ENCODE results near the gene GREM2.

Gene GREM2

GRCh38 chr1:240492832-240493440 is 119.0 kb downstream of the GREM2 start:
- no peak overlapping the region for H2AFZ ChIP-seq (ENCODE audit: low read length)
- H3K27me3 ChIP-seq (ENCODE audit: insufficient read depth, low read length): no peaks in the 10 kb centered on the region
- no peaks in the 10 kb centered on the region for H3K9me3 ChIP-seq (ENCODE audit: low read length)
- H3K9me2 ChIP-seq (ENCODE audit: low read depth, low read length): no peaks in the 10 kb centered on the region
- H4K20me1 ChIP-seq (ENCODE audit: insufficient read depth, low read length): no peaks in the 10 kb centered on the region
- no peaks in the 10 kb centered on the region for H3K4me1 ChIP-seq (ENCODE audit: insufficient read depth, low read length, severe bottlenecking)
- H3K36me3 ChIP-seq (ENCODE audit: insufficient read depth, low read length): no peaks in the 10 kb centered on the region
- TF ChIP-seq CTCF (IDR thresholded peaks at IDR 0.05; ENCODE audit: low read length) (no peak), EZH2 (IDR thresholded peaks at IDR 0.05; ENCODE audit: borderline replicate concordance, low read length) (no peak)
- no peak overlapping the region for H3K27ac ChIP-seq (ENCODE audit: low read depth, low read length, poor library complexity, severe bottlenecking)
- no peak overlapping the region for H3K9ac ChIP-seq (ENCODE audit: low read length)
- no peaks in the 10 kb centered on the region for H3F3A ChIP-seq (ENCODE audit: insufficient read depth, low read length)
- no peaks in the 10 kb centered on the region for H3K79me2 ChIP-seq (ENCODE audit: insufficient read depth, low read length)
- H3K4me3 ChIP-seq (ENCODE audit: low read depth, low read length, poor library complexity, severe bottlenecking): no peak overlapping the region
- H3K4me2 ChIP-seq (ENCODE audit: low read length): no peak overlapping the region

- TF ChIP-seq EZH2 (IDR thresholded peaks at IDR 0.05; ENCODE audit: borderline replicate concordance, low read length) (no peak), CTCF (IDR thresholded peaks at IDR 0.05; ENCODE audit: low read length) (no peak)
- Histone ChIP-seq H4K20me1 (ENCODE audit: insufficient read depth, low read length) (no peaks in the 10 kb centered on the region), H3F3A (ENCODE audit: insufficient read depth, low read length) (no peaks in the 10 kb centered on the region), H3K4me1 (ENCODE audit: insufficient read depth, low read length, severe bottlenecking) (no peaks in the 10 kb centered on the region), H3K9ac (ENCODE audit: low read length) (no peak overlapping the region), H3K4me2 (ENCODE audit: low read length) (no peak overlapping the region), H3K9me2 (ENCODE audit: low read depth, low read length) (no peaks in the 10 kb centered on the region), H3K27ac (ENCODE audit: low read depth, low read length, poor library complexity, severe bottlenecking) (no peak overlapping the region), H3K9me3 (ENCODE audit: low read length) (no peaks in the 10 kb centered on the region), H2AFZ (ENCODE audit: low read length) (no peak overlapping the region), H3K4me3 (ENCODE audit: low read depth, low read length, poor library complexity, severe bottlenecking) (no peak overlapping the region), H3K36me3 (ENCODE audit: insufficient read depth, low read length) (no peaks in the 10 kb centered on the region), H3K27me3 (ENCODE audit: insufficient read depth, low read length) (no peaks in the 10 kb centered on the region), H3K79me2 (ENCODE audit: insufficient read depth, low read length) (no peaks in the 10 kb centered on the region)
Measured at GRCh38 chr1:240491796-240492195, 120.2 kb downstream of the GREM2 start.

DNA sequence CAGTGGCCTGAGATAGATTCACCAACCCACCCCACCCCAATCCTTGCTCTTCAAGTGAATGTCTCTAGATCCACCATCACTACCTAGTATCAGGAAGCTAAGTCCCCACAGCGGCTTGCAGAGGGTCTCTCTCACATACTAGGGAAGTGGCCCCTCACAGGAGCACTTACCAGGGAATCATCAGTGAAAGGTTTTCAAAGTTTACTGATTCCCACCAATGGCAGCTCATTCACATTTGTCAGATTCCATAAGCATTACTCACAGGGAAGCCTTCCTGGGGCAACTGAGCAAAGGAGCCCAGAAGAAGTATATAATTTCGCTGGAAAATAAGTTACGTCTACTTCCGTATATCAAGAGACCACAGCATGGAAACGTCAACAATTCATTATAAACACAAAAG is 120.8 kb downstream of the GREM2 start:
- no peaks in the 10 kb centered on the region for H3K9me2 ChIP-seq (ENCODE audit: low read depth, low read length)
- no peaks in the 10 kb centered on the region for H4K20me1 ChIP-seq (ENCODE audit: insufficient read depth, low read length)
- no peak overlapping the region for H3K27ac ChIP-seq (ENCODE audit: low read depth, low read length, poor library complexity, severe bottlenecking)
- H3K4me1 ChIP-seq (ENCODE audit: insufficient read depth, low read length, severe bottlenecking): no peaks in the 10 kb centered on the region
- no peaks in the 10 kb centered on the region for H3F3A ChIP-seq (ENCODE audit: insufficient read depth, low read length)
- no peak overlapping the region for H3K4me3 ChIP-seq (ENCODE audit: low read depth, low read length, poor library complexity, severe bottlenecking)
- TF ChIP-seq EZH2 (IDR thresholded peaks at IDR 0.05; ENCODE audit: borderline replicate concordance, low read length) (no peak), CTCF (IDR thresholded peaks at IDR 0.05; ENCODE audit: low read length) (no peak)
- H3K36me3 ChIP-seq (ENCODE audit: insufficient read depth, low read length): no peaks in the 10 kb centered on the region
- H3K9ac ChIP-seq (ENCODE audit: low read length): no peak overlapping the region
- H3K79me2 ChIP-seq (ENCODE audit: insufficient read depth, low read length): no peaks in the 10 kb centered on the region
- H3K4me2 ChIP-seq (ENCODE audit: low read length): no peak overlapping the region
- H3K9me3 ChIP-seq (ENCODE audit: low read length): no peaks in the 10 kb centered on the region
- H3K27me3 ChIP-seq (ENCODE audit: insufficient read depth, low read length): no peaks in the 10 kb centered on the region
- no peak overlapping the region for H2AFZ ChIP-seq (ENCODE audit: low read length)
